ENCODE measurements around the gene BLM.

DNA sequence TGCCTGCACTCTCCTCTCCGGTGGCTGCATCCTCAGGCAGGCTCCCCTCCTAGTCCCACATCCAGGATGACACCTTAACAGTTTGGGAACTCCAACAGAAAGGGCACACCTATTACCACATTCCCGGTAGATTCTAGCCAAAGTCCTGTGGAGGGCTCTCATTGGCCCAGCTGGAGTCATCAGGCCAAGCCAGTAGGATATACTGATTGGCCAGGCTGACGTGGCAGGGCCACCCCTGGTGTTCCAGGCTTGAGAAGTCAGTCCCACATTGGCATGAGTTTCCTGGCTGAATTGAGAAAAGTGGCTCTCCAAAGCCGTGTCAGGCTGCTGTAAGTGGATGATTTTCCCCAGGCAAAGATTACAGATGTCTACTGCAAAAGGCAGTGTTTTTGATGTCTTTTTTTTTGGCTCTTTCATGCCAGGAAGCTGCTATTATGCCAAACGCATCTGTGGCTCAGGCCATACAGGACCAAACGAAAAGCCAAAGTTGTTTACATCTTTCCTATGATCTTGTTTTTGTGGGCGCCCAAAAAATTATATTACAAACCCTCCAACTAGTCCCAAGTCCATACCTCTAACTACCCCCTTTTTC is 6.6 kb upstream of the BLM start:
- TF ChIP-seq, protein P1, sequence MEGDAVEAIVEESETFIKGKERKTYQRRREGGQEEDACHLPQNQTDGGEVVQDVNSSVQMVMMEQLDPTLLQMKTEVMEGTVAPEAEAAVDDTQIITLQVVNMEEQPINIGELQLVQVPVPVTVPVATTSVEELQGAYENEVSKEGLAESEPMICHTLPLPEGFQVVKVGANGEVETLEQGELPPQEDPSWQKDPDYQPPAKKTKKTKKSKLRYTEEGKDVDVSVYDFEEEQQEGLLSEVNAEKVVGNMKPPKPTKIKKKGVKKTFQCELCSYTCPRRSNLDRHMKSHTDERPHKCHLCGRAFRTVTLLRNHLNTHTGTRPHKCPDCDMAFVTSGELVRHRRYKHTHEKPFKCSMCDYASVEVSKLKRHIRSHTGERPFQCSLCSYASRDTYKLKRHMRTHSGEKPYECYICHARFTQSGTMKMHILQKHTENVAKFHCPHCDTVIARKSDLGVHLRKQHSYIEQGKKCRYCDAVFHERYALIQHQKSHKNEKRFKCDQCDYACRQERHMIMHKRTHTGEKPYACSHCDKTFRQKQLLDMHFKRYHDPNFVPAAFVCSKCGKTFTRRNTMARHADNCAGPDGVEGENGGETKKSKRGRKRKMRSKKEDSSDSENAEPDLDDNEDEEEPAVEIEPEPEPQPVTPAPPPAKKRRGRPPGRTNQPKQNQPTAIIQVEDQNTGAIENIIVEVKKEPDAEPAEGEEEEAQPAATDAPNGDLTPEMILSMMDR (IDR thresholded peaks at IDR 0.05) = no peak
- no peak for TF ChIP-seq POLR2A (IDR thresholded peaks at IDR 0.05)
- TF ChIP-seq EP300 (IDR thresholded peaks at IDR 0.05) = no peak
